Pancreas (tissue), 10 donors: Measurements from ENCODE around the gene SUGP2. TPM values are rescaled to one million over a fixed set of nuclear protein-coding genes. Genes with fewer than 3 reads are reported as not detected.

Source experiments
- ATAC-seq, 4 donors: fragments of 200-7000 bp; cut with Tn5 transposase; one replicate each; pipeline versions ENCODE4 v1.8.0 to v1.9.1; 2020; ENCODE audit warnings: mild to moderate bottlenecking in 4 of 4, moderate library complexity in 4 of 4
- DNase-seq, 6 donors: peaks; one replicate each; pipeline ENCODE4 v3.0.0-alpha.2; 2020
- FAIRE-seq: peaks from 2 replicates; lab custom pipeline; 2012; peaks lifted over from hg19 to GRCh38; lab: Jason Lieb, UNC
- H3K27ac ChIP-seq, 4 donors: fragments of 200-600 bp; sonication (generic); 1 replicate in 3 of 4; 2 replicates in 1 of 4; pipeline versions ENCODE4 v1.5.0 to v1.8.0; 2020
- H3K27me3 ChIP-seq, 4 donors: fragments of 200-600 bp; one replicate each; pipeline ENCODE4 v1.8.0; 2021
- H3K36me3 ChIP-seq, 3 donors: fragments of 200-600 bp; sonication (generic) in 1 of 3; one replicate each; pipeline versions ENCODE4 v1.5.0 to v1.8.0; 2020 to 2021
- H3K4me1 ChIP-seq, 3 donors: fragments of 200-600 bp; one replicate each; pipeline ENCODE4 v1.8.0; 2021
- H3K4me3 ChIP-seq, 4 donors: fragments of 200-600 bp; sonication (generic) in 2 of 4; one replicate each; pipeline versions ENCODE4 v1.5.0 to v1.8.0; 2020 to 2021
- H3K9me3 ChIP-seq, 4 donors: fragments of 200-600 bp; one replicate each; pipeline ENCODE4 v1.8.0; 2021
- WGBS, 2 donors: extraction: QIAGEN DNeasy Blood & Tissue Kit; methylation state at CpG; one replicate each; pipeline ENCODE4 v1.1.7; 2013; 5-methylcytosine and 5-hydroxymethylcytosine counted together
- intact Hi-C, 3 donors: fragments of 100-400 bp; cut with DNase I; formaldehyde crosslinking; loops; one replicate each; pipeline versions ENCODE4 v1.11.1 to v1.14.2; 2022
- polyA plus RNA-seq, 2 donors: library from polyadenylated mRNA; stranded (reverse); fragments of 200-250 nt; gene quantifications; one replicate each; pipeline ENCODE4 v1.2.3, GENCODE V29; 2013
- total RNA-seq, 6 donors: library from RNA; stranded (reverse); fragmentation: NEBNext Ultra II Directional in 4 of 6; extraction: Animal tissue kit (Norgen Biotek cat#: 25700) in 4 of 6; gene quantifications; one replicate each; pipeline versions ENCODE4 v1.2.1 to v1.2.4, GENCODE V29; 2021 to 2023
- TF ChIP-seq, protein P1 (sequence below), 4 donors: fragments of 200-600 bp; sonication (generic) in 3 of 4; IDR thresholded peaks; one replicate each; pipeline versions ENCODE4 v1.5.0 to v1.8.0; 2021; ENCODE audit warnings: antibody characterized with exemption in 4 of 4
- donor health status: healthy with polysubstance abuse.
- donor health status: DM: no; HTN: no; CAD: no; lungs with moderate emphysema.
- donor health status: DM: no; HTN: no; CAD: no.
- donor health status: control.
- donor health status: control.
- donor health status: Bipolar disorder and iron deficiency.
- donor health status: DM: yes; HTN: yes; CAD: no.
- donor health status: DM: no; HTN: no; CAD: no.
- donor health status: DM: no; HTN: no; CAD: no.
- donor health status: DM: yes; HTN: yes; CAD: no.

The SUGP2 gene
- total and polyA plus RNA-seq, 8 donors: 15.4 to 60.6 (median 25.3) TPM

GRCh38 chr19:18967358-18968146 is 65.8 kb downstream of the SUGP2 start:
- ATAC-seq (peak in 3 of 4 donors; percentile 14 to 70 (median 67)), DNase-seq (peak in 2 of 6 donors; percentile 10 to 56), FAIRE-seq (no peak)
- no peaks in the 10 kb centered on the region for H3K36me3 ChIP-seq
- TF ChIP-seq, protein P1, sequence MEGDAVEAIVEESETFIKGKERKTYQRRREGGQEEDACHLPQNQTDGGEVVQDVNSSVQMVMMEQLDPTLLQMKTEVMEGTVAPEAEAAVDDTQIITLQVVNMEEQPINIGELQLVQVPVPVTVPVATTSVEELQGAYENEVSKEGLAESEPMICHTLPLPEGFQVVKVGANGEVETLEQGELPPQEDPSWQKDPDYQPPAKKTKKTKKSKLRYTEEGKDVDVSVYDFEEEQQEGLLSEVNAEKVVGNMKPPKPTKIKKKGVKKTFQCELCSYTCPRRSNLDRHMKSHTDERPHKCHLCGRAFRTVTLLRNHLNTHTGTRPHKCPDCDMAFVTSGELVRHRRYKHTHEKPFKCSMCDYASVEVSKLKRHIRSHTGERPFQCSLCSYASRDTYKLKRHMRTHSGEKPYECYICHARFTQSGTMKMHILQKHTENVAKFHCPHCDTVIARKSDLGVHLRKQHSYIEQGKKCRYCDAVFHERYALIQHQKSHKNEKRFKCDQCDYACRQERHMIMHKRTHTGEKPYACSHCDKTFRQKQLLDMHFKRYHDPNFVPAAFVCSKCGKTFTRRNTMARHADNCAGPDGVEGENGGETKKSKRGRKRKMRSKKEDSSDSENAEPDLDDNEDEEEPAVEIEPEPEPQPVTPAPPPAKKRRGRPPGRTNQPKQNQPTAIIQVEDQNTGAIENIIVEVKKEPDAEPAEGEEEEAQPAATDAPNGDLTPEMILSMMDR (IDR thresholded peaks at IDR 0.05): no peak
- H3K27me3 ChIP-seq: no peaks in the 10 kb centered on the region
- 53% methylated on average over 11 of the region's 11 CpGs for WGBS, 2 donors
- H3K9me3 ChIP-seq: no peaks in the 10 kb centered on the region
- H3K4me1 ChIP-seq: peaks cover 0 to 4% (median 0%) of the 10 kb centered on the region in 3 donors
- no peak overlapping the region for H3K4me3 ChIP-seq
- intact Hi-C loops: no loop called here
- peak overlapping the region in 2 of 4 donors; percentile 62 to 63 for H3K27ac ChIP-seq

DNA sequence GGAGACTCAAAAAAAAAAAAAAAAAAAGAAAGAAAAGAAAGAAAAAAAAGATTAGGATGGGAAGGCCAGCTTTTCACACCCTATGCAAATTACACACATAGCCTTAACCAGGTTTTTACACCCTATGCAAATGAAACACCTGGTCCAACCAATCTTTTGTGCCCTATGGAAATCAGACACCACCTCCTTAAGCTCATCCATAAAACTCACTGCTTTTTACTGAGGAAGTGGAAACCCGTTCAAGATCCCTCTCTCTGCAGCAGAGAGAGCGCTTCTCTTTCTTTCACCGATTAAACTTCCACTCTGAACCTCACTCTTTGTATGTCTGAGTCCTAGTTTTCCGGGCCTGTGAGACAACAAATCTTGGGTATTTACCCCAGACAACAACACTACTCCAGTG is 67.0 kb downstream of the SUGP2 start:
- no peaks in the 10 kb centered on the region for H3K4me1 ChIP-seq
- WGBS, 2 donors: 62 to 80% methylated on average over 4 of the region's 4 CpGs
- no peak overlapping the region for H3K4me3 ChIP-seq
- intact Hi-C loops: no loop called here
- no peaks in the 10 kb centered on the region for H3K9me3 ChIP-seq
- ATAC-seq (peak in 1 of 4 donors; percentile 18), FAIRE-seq (no peak), DNase-seq (no peak)
- no peaks in the 10 kb centered on the region for H3K36me3 ChIP-seq
- TF ChIP-seq, protein P1 (IDR thresholded peaks at IDR 0.05): no peak
- H3K27me3 ChIP-seq: no peaks in the 10 kb centered on the region
- peak overlapping the region in 1 of 4 donors; percentile 63 for H3K27ac ChIP-seq

DNA sequence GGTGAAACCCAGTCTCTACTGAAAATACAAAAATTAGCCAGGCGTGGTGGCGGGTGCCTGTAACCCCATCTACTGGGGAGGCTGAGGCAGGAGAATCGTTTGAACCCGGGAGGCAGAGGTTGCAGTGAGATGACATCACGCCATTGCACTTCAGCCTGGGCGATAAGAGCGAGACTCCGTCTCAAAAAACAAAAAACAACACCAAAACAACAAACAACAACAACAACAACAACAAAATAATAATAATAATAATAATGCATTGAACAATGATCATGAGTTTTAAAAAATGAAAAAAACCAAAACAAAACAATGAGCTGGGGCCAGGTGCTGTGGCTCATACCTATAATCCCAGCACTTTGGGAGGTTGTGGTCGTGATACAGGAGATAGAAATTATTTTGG is 69.2 kb downstream of the SUGP2 start:
- no peaks in the 10 kb centered on the region for H3K9me3 ChIP-seq
- no peaks in the 10 kb centered on the region for H3K27me3 ChIP-seq
- WGBS, 2 donors: 81 to 87% methylated on average over 9 of the region's 9 CpGs
- no peak for FAIRE-seq
- intact Hi-C loops: no loop called here
- DNase-seq: no peak
- H3K27ac ChIP-seq: no peak overlapping the region
- H3K4me1 ChIP-seq: no peaks in the 10 kb centered on the region
- H3K36me3 ChIP-seq: no peaks in the 10 kb centered on the region
- no peak for ATAC-seq
- TF ChIP-seq, protein P1 (IDR thresholded peaks at IDR 0.05): no peak
- H3K4me3 ChIP-seq: no peak overlapping the region

DNA sequence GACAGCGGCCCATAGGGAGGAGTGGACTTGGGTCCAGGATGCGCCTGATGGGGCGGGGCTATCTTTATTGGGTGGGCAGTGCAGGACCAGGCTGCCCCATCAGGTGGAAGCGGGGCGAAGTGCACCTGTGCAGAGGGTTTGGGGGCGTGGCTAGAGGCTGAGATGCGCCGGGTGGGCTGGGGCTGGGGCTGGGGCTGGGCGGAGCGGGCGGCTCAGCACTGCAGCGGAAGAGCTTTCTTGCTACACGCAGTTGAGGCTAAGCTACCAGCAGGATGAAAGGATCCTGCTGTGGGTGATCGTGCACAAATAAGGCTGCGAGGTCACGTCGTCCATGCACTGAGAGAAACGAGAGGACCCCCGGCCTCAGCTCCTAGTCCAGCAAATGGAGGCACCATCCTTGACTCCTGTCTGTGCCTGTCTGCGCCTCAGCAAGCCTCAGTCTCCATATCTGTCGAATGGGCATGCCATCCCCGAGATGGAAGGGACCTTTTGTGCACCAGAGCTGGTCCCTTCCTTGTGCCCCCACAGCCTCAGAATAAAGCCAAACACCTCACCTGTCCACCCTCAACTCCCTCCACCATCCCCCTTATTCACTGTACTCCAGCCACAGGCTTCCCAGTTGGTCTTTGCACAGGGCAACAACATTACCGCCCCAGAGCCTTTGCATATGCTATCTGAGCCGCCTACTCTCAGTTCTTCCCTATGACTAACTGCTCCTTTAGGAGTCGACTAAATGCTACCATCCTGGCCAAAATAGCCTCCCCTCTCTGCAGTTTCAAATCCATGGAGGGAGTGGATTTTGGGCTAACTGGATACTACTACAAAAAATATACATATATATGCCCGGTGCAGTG is 71.3 kb downstream of the SUGP2 start:
- TF ChIP-seq, protein P1 (IDR thresholded peaks at IDR 0.05): no peak
- no peak overlapping the region for H3K4me3 ChIP-seq
- FAIRE-seq: no peak
- no peaks in the 10 kb centered on the region for H3K27me3 ChIP-seq
- H3K27ac ChIP-seq: no peak overlapping the region
- ATAC-seq: peak in 1 of 4 donors; percentile 22
- WGBS, 2 donors: 21 to 24% methylated on average over 23 to 26 of the region's 26 CpGs
- intact Hi-C loops: no loop called here
- no peaks in the 10 kb centered on the region for H3K9me3 ChIP-seq
- no peaks in the 10 kb centered on the region for H3K36me3 ChIP-seq
- DNase-seq: no peak
- H3K4me1 ChIP-seq: no peaks in the 10 kb centered on the region
